ENCODE data around the gene ZNF236.

ZNF236 gene

GRCh38 chr18:76974386-76974785 lies 152.0 kb downstream of the ZNF236 start:
- TF ChIP-seq ZBTB7A (IDR thresholded peaks at IDR 0.05; ENCODE audit: low read depth) (no peak), EP300 (IDR thresholded peaks at IDR 0.05; ENCODE audit: borderline replicate concordance) (no peak), RAD21 (IDR thresholded peaks at IDR 0.05; ENCODE audit: low read depth) (no peak), YY1 (IDR thresholded peaks at IDR 0.05; ENCODE audit: low read depth) (no peak), TEAD4 (IDR thresholded peaks at IDR 0.05) (no peak), CREB1 (IDR thresholded peaks at IDR 0.05; ENCODE audit: low read depth) (no peak), FOXM1 (IDR thresholded peaks at IDR 0.05; ENCODE audit: borderline replicate concordance, low read depth) (no peak), TCF12 (IDR thresholded peaks at IDR 0.05; ENCODE audit: low read depth) (no peak), CEBPB (IDR thresholded peaks at IDR 0.05) (no peak), NFIC (IDR thresholded peaks at IDR 0.05) (no peak), EGR1 (IDR thresholded peaks at IDR 0.05) (no peak), TAF1 (IDR thresholded peaks at IDR 0.05; ENCODE audit: low read depth) (no peak), REST (IDR thresholded peaks at IDR 0.05; ENCODE audit: low read depth) (no peak)
- TF ChIP-seq, protein P1, sequence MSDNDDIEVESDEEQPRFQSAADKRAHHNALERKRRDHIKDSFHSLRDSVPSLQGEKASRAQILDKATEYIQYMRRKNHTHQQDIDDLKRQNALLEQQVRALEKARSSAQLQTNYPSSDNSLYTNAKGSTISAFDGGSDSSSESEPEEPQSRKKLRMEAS (IDR thresholded peaks at IDR 0.05): no peak
- TF ChIP-seq, protein P2, sequence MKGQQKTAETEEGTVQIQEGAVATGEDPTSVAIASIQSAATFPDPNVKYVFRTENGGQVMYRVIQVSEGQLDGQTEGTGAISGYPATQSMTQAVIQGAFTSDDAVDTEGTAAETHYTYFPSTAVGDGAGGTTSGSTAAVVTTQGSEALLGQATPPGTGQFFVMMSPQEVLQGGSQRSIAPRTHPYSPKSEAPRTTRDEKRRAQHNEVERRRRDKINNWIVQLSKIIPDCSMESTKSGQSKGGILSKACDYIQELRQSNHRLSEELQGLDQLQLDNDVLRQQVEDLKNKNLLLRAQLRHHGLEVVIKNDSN (IDR thresholded peaks at IDR 0.05): no peak

DNA sequence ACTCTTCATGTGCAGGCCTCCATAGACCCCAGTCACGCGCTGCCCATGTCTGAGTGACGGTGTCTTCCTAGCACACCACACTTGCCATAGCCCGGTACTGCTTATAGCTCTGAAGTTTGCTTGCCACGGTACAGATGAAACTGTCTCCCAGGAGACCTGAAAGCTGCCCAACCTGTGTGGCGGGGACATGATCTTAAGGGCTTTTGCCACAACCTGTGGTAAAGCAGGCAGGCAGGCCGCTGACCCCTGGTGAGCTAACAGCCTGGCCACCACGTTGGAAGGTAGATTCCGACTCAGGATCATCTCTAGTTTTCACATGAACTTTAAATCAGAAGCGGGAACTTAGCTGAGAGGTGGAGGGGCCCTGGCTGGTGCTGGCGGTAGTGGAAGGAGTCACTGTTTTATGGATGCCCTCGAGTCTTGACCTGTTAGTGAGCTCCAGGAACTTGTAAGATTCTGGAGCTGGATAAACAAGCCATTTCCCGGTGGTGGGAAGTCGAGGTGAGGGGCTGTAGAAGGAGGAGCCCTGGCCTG lies 153.3 kb downstream of the ZNF236 start:
- no peak for TF ChIP-seq YY1 (IDR thresholded peaks at IDR 0.05; ENCODE audit: low read depth)
- TF ChIP-seq TEAD4 (IDR thresholded peaks at IDR 0.05): no peak
- no peak for TF ChIP-seq CREB1 (IDR thresholded peaks at IDR 0.05; ENCODE audit: low read depth)
- TF ChIP-seq EGR1 (IDR thresholded peaks at IDR 0.05): no peak
- TF ChIP-seq TCF12 (IDR thresholded peaks at IDR 0.05; ENCODE audit: low read depth): no peak
- TF ChIP-seq, protein P1 (IDR thresholded peaks at IDR 0.05): no peak
- TF ChIP-seq ZBTB7A (IDR thresholded peaks at IDR 0.05; ENCODE audit: low read depth): no peak
- no peak for TF ChIP-seq TAF1 (IDR thresholded peaks at IDR 0.05; ENCODE audit: low read depth)
- no peak for TF ChIP-seq REST (IDR thresholded peaks at IDR 0.05; ENCODE audit: low read depth)
- no peak for TF ChIP-seq CEBPB (IDR thresholded peaks at IDR 0.05)
- no peak for TF ChIP-seq NFIC (IDR thresholded peaks at IDR 0.05)
- no peak for TF ChIP-seq EP300 (IDR thresholded peaks at IDR 0.05; ENCODE audit: borderline replicate concordance)
- no peak for TF ChIP-seq FOXM1 (IDR thresholded peaks at IDR 0.05; ENCODE audit: borderline replicate concordance, low read depth)
- TF ChIP-seq, protein P2 (IDR thresholded peaks at IDR 0.05): no peak
- no peak for TF ChIP-seq RAD21 (IDR thresholded peaks at IDR 0.05; ENCODE audit: low read depth)

DNA sequence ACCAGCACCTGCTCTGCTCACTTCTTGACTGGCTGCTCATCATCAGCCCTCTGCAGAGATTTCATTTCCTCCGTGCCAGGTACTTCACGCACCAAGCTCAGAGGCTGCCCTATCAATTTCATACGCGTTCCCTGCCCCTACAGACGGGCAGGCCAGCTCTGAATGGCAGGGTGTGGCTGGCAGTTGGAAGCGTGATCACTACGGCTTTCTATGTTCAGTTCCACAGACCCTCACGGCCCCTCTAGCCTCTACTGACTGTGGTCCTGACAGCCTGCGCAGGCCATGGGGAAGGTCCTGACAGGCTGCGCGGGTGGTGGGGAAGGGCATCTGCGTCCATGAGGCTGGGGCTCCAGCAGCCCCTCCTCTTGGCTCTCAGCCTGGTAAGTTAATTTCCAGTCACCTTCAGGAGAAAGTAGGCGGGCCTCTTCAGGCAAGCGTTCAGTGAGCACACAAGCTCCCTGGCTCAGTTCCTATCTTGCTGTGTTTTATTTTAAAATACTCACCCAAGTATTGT lies 154.8 kb downstream of the ZNF236 start:
- no peak for TF ChIP-seq RAD21 (IDR thresholded peaks at IDR 0.05; ENCODE audit: low read depth)
- TF ChIP-seq CEBPB (IDR thresholded peaks at IDR 0.05): no peak
- no peak for TF ChIP-seq EGR1 (IDR thresholded peaks at IDR 0.05)
- TF ChIP-seq CREB1 (IDR thresholded peaks at IDR 0.05; ENCODE audit: low read depth): no peak
- TF ChIP-seq TEAD4 (IDR thresholded peaks at IDR 0.05): no peak
- TF ChIP-seq TAF1 (IDR thresholded peaks at IDR 0.05; ENCODE audit: low read depth): no peak
- peak; percentile 92 for TF ChIP-seq ZBTB7A (IDR thresholded peaks at IDR 0.05; ENCODE audit: low read depth)
- peak; percentile 16; the same call in 1 of the 2 replicates for TF ChIP-seq TCF12 (IDR thresholded peaks at IDR 0.05; ENCODE audit: low read depth)
- TF ChIP-seq YY1 (IDR thresholded peaks at IDR 0.05; ENCODE audit: low read depth): peak; percentile 5; the same call in 1 of the 2 replicates
- no peak for TF ChIP-seq EP300 (IDR thresholded peaks at IDR 0.05; ENCODE audit: borderline replicate concordance)
- peak; percentile 63 for TF ChIP-seq NFIC (IDR thresholded peaks at IDR 0.05)
- TF ChIP-seq, protein P1 (IDR thresholded peaks at IDR 0.05): no peak
- no peak for TF ChIP-seq REST (IDR thresholded peaks at IDR 0.05; ENCODE audit: low read depth)
- no peak for TF ChIP-seq FOXM1 (IDR thresholded peaks at IDR 0.05; ENCODE audit: borderline replicate concordance, low read depth)
- TF ChIP-seq, protein P2 (IDR thresholded peaks at IDR 0.05): no peak

Data from Ishikawa (cell line).